Measurements from ENCODE around the gene SLC2A3. TPM values are rescaled to one million over a fixed set of nuclear protein-coding genes. Genes with fewer than 3 reads are reported as not detected.
A peak's percentile ranks its signal among the peaks of the same experiment; 100 is the strongest.
"Not testable (repeated sequence)": the region's sequence is repeated elsewhere in the genome, so short reads cannot be mapped to it uniquely, and the experiment has no call there.

Gene SLC2A3
- total RNA-seq, 1 experiment from 2014 or later = 3,303 TPM

DNA sequence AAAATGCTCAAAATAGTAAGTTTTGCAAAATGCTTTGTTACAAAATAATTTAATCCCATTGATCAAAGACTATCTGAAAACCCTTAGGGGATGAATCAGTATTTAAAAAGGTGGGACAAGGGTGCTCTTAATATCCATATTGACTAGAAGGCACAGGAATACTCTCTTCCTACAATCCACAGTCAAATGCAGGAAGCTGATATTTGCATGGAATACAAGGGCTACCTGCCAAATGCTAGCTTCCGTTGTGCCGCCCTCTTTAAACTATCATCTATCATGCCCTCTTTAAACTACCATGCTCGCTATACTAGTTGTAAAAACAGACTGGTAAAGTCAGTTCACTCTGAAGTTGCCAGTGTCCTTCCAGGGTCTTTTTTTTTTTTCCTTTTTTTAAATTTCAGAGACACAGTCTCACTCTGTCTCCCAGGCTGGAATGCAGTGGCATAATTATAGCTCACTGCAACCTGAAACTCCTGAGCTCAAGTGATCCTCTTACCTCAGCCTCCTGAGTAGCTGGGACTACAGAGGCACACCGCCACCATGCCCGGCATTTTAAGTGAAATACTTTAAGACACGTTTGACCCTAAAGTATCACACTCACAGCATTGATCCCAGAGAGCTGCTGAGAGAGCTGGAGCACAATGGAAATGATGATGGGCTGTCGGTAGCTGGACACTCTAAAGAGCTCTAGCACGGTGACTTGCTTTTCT, 6.7 kb downstream of the SLC2A3 start:
- Mint-ChIP-seq H3K4me3 (ENCODE audit: unreplicated experiment) (peak overlapping the region; percentile 69), H3K27me3 (ENCODE audit: insufficient read depth, unreplicated experiment) (peaks cover 4% of the 10 kb centered on the region), H3K36me3 (ENCODE audit: insufficient read depth, unreplicated experiment) (peaks cover 3% of the 10 kb centered on the region), H3K9me3 (ENCODE audit: unreplicated experiment) (no peaks in the 10 kb centered on the region), H3K27ac (ENCODE audit: unreplicated experiment) (peak overlapping the region; percentile 89), H3K4me1 (ENCODE audit: low read depth, unreplicated experiment) (peaks cover 51% of the 10 kb centered on the region)
- TF ChIP-seq, protein P1, sequence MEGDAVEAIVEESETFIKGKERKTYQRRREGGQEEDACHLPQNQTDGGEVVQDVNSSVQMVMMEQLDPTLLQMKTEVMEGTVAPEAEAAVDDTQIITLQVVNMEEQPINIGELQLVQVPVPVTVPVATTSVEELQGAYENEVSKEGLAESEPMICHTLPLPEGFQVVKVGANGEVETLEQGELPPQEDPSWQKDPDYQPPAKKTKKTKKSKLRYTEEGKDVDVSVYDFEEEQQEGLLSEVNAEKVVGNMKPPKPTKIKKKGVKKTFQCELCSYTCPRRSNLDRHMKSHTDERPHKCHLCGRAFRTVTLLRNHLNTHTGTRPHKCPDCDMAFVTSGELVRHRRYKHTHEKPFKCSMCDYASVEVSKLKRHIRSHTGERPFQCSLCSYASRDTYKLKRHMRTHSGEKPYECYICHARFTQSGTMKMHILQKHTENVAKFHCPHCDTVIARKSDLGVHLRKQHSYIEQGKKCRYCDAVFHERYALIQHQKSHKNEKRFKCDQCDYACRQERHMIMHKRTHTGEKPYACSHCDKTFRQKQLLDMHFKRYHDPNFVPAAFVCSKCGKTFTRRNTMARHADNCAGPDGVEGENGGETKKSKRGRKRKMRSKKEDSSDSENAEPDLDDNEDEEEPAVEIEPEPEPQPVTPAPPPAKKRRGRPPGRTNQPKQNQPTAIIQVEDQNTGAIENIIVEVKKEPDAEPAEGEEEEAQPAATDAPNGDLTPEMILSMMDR (IDR thresholded peaks at IDR 0.05; ENCODE audit: insufficient read depth in 1 of 2, low read depth in 1 of 2, low read length in 1 of 2, severe bottlenecking in 1 of 2, unreplicated experiment in 1 of 2) = no peak
- Histone ChIP-seq H3K4me3 (ENCODE audit: low read depth, low read length) (no peak overlapping the region), H3K36me3 (ENCODE audit: control insufficient read depth, insufficient read depth, low read length) (peaks cover 15% of the 10 kb centered on the region), H3K27me3 (replicated peaks; ENCODE audit: control insufficient read depth, insufficient read depth, low read length) (no peaks in the 10 kb centered on the region), H3K4me1 (peaks cover 65% of the 10 kb centered on the region), H3K9me3 (no peaks in the 10 kb centered on the region)
- POLR2A ChIA-PET = interaction anchor here (0.5 to 1.4 kb wide), 4 partner anchors 31 to 81 kb away, joined by 3 to 18 read pairs (median 4); no protein-coding TSS in a partner anchor
- intact Hi-C loops (cut with micrococcal nuclease; ENCODE audit: unreplicated experiment) = no loop called here
- CTCF ChIA-PET = interaction anchor here (0.6 to 0.8 kb wide), 4 partner anchors 24 to 117 kb away, joined by 3 read pairs; no protein-coding TSS in a partner anchor
- DNase-seq = peak in 1 of 2 experiments; percentile 7
- no TSS peak for BruUV-seq (replicated peaks)

DNA sequence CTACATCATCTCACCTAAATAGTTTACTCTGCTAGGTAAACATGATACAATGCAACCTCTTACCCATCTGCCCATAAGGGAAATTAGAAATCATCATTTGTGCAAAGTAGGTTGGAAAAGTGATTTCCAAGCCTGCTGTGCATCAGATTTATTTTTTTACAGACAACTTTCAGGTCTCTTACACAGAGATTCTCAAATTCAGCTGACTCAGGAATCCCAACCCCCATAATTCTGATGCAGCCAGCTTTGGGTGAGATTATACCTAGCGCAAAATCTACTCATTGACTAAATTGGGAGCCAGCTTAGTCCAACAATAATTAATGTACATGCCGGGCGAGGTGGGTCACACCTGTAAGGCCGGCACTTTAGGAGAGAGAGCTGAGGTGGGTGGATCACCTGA, 8.5 kb downstream of the SLC2A3 start:
- no TSS peak for BruUV-seq (replicated peaks)
- POLR2A ChIA-PET = interaction anchor here (0.6 to 1.6 kb wide), 4 partner anchors 9 to 233 kb away, joined by 4 to 6 read pairs (median 4); partner anchors contain the start of gene SLC2A3
- Mint-ChIP-seq H3K4me1 (ENCODE audit: low read depth, unreplicated experiment) (peaks cover 56% of the 10 kb centered on the region), H3K9me3 (ENCODE audit: unreplicated experiment) (no peaks in the 10 kb centered on the region), H3K27ac (ENCODE audit: unreplicated experiment) (peak overlapping the region; percentile 89), H3K4me3 (ENCODE audit: unreplicated experiment) (peak overlapping the region; percentile 69), H3K27me3 (ENCODE audit: insufficient read depth, unreplicated experiment) (peaks cover 4% of the 10 kb centered on the region), H3K36me3 (ENCODE audit: insufficient read depth, unreplicated experiment) (peaks cover 21% of the 10 kb centered on the region)
- Histone ChIP-seq H3K27me3 (replicated peaks; ENCODE audit: control insufficient read depth, insufficient read depth, low read length) (no peaks in the 10 kb centered on the region), H3K9me3 (no peaks in the 10 kb centered on the region), H3K4me1 (peaks cover 76% of the 10 kb centered on the region), H3K36me3 (ENCODE audit: control insufficient read depth, insufficient read depth, low read length) (peaks cover 16% of the 10 kb centered on the region), H3K4me3 (ENCODE audit: low read depth, low read length) (no peak overlapping the region)
- intact Hi-C loops (cut with micrococcal nuclease; ENCODE audit: unreplicated experiment) = no loop called here
- CTCF ChIA-PET = no interaction called here
- TF ChIP-seq, protein P1 (IDR thresholded peaks at IDR 0.05; ENCODE audit: insufficient read depth in 1 of 2, low read depth in 1 of 2, low read length in 1 of 2, severe bottlenecking in 1 of 2, unreplicated experiment in 1 of 2) = no peak
- no peak for DNase-seq

DNA sequence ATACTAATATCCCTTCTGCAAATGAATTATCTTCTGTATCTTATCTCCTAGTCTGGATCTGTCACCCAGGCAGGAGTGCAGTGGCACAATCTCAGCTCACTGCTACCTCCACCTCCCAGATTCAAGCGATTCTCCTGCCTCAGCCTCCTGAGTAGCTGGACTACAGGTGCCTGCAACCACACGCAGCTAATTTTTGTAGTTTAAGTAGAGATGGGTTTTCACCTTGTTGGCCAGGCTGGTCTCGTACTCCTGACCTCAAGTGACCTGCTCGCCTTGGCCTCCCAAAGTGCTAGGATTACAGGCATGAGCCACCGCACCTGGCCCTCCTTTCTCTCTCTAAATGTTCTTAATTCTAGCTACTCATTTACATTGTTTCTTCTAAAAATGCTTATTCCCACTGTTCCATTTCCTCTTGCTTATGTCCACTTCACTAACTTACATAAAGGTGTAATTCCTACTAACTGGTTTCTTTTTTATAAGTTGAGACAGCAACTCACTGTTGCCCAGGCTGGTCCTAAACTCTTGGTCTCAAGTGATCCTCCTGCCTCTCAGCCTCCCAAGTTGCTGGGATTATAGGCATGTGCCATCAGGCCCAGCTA, 9.8 kb downstream of the SLC2A3 start:
- peak; percentile 37 to 47 for DNase-seq
- H3K27me3 ChIP-seq (replicated peaks; ENCODE audit: control insufficient read depth, insufficient read depth, low read length); H3K4me3 ChIP-seq (ENCODE audit: low read depth, low read length); BruUV-seq (replicated peaks); intact Hi-C loops (cut with micrococcal nuclease; ENCODE audit: unreplicated experiment); H3K27me3 Mint-ChIP-seq (ENCODE audit: insufficient read depth, unreplicated experiment); H3K9me3 Mint-ChIP-seq (ENCODE audit: unreplicated experiment); H3K9me3 ChIP-seq: not testable (repeated sequence)
- ChIA-PET POLR2A (interaction anchor here (0.6 kb wide), 3 partner anchors 10 to 46 kb away, joined by 4 to 6 read pairs (median 4); no protein-coding TSS in a partner anchor), CTCF (interaction anchor here (0.6 kb wide), 1 partner anchor 117 kb away, joined by 5 read pairs; no protein-coding TSS in a partner anchor)
- H3K4me1 Mint-ChIP-seq (ENCODE audit: low read depth, unreplicated experiment) = peaks cover 59% of the 10 kb centered on the region
- Histone ChIP-seq H3K4me1 (peaks cover 71% of the 10 kb centered on the region), H3K36me3 (ENCODE audit: control insufficient read depth, insufficient read depth, low read length) (peaks cover 16% of the 10 kb centered on the region)
- peak overlapping the region; percentile 83 for H3K27ac Mint-ChIP-seq (ENCODE audit: unreplicated experiment)
- H3K36me3 Mint-ChIP-seq (ENCODE audit: insufficient read depth, unreplicated experiment) = peaks cover 34% of the 10 kb centered on the region
- peak overlapping the region; percentile 39 for H3K4me3 Mint-ChIP-seq (ENCODE audit: unreplicated experiment)
